Measurements from ENCODE around the gene LRRC8C.
A peak's percentile ranks its signal among the peaks of the same experiment; 100 is the strongest.

LRRC8C gene

GRCh38 chr1:89723863-89724262, 90.9 kb downstream of the LRRC8C start:
- H3K36me3 ChIP-seq (replicated peaks), result no peaks in the 10 kb centered on the region
- TF ChIP-seq, protein P1, sequence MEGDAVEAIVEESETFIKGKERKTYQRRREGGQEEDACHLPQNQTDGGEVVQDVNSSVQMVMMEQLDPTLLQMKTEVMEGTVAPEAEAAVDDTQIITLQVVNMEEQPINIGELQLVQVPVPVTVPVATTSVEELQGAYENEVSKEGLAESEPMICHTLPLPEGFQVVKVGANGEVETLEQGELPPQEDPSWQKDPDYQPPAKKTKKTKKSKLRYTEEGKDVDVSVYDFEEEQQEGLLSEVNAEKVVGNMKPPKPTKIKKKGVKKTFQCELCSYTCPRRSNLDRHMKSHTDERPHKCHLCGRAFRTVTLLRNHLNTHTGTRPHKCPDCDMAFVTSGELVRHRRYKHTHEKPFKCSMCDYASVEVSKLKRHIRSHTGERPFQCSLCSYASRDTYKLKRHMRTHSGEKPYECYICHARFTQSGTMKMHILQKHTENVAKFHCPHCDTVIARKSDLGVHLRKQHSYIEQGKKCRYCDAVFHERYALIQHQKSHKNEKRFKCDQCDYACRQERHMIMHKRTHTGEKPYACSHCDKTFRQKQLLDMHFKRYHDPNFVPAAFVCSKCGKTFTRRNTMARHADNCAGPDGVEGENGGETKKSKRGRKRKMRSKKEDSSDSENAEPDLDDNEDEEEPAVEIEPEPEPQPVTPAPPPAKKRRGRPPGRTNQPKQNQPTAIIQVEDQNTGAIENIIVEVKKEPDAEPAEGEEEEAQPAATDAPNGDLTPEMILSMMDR (IDR thresholded peaks at IDR 0.05; ENCODE audit: low read depth, low read length, missing control alignments), result no peak
- H3K4me3 ChIP-seq (ENCODE audit: low read depth, low read length), result no peak overlapping the region
- in situ Hi-C loops (cut with HindIII; ENCODE audit: low pct_ligation_motif_present, low sequenced_read_pairs), result no loop called here
- no peak overlapping the region for H3K27ac ChIP-seq
- DNase-seq, result no peak
- H3K27me3 ChIP-seq (replicated peaks), result no peaks in the 10 kb centered on the region

GRCh38 chr1:89724369-89725010, 91.6 kb downstream of the LRRC8C start:
- no peak overlapping the region for H3K27ac ChIP-seq
- DNase-seq, result no peak
- TF ChIP-seq, protein P1 (IDR thresholded peaks at IDR 0.05; ENCODE audit: low read depth, low read length, missing control alignments), result no peak

GRCh38 chr1:89725011-89725370, 92.1 kb downstream of the LRRC8C start:
- no peaks in the 10 kb centered on the region for H3K36me3 ChIP-seq (replicated peaks)
- no peak overlapping the region for H3K27ac ChIP-seq
- TF ChIP-seq, protein P1 (IDR thresholded peaks at IDR 0.05; ENCODE audit: low read depth, low read length, missing control alignments), result no peak
- DNase-seq, result peak; percentile 20
- no peak overlapping the region for H3K4me3 ChIP-seq (ENCODE audit: low read depth, low read length)
- in situ Hi-C loops (cut with HindIII; ENCODE audit: low pct_ligation_motif_present, low sequenced_read_pairs), result no loop called here
- no peaks in the 10 kb centered on the region for H3K27me3 ChIP-seq (replicated peaks)

More at GRCh38 chr1:89724369-89725010, 91.6 kb downstream of the LRRC8C start:
- Histone ChIP-seq H3K4me3 (ENCODE audit: low read depth, low read length) (no peak overlapping the region), H3K27me3 (replicated peaks) (no peaks in the 10 kb centered on the region), H3K36me3 (replicated peaks) (no peaks in the 10 kb centered on the region)
- in situ Hi-C loops (cut with HindIII; ENCODE audit: low pct_ligation_motif_present, low sequenced_read_pairs), result no loop called here

GRCh38 chr1:89725631-89726030, 92.7 kb downstream of the LRRC8C start:
- TF ChIP-seq, protein P1 (IDR thresholded peaks at IDR 0.05; ENCODE audit: low read depth, low read length, missing control alignments), result no peak
- in situ Hi-C loops (cut with HindIII; ENCODE audit: low pct_ligation_motif_present, low sequenced_read_pairs), result no loop called here
- Histone ChIP-seq H3K27me3 (replicated peaks) (no peaks in the 10 kb centered on the region), H3K36me3 (replicated peaks) (no peaks in the 10 kb centered on the region), H3K4me3 (ENCODE audit: low read depth, low read length) (no peak overlapping the region), H3K27ac (no peak overlapping the region)
- DNase-seq, result no peak

DNA sequence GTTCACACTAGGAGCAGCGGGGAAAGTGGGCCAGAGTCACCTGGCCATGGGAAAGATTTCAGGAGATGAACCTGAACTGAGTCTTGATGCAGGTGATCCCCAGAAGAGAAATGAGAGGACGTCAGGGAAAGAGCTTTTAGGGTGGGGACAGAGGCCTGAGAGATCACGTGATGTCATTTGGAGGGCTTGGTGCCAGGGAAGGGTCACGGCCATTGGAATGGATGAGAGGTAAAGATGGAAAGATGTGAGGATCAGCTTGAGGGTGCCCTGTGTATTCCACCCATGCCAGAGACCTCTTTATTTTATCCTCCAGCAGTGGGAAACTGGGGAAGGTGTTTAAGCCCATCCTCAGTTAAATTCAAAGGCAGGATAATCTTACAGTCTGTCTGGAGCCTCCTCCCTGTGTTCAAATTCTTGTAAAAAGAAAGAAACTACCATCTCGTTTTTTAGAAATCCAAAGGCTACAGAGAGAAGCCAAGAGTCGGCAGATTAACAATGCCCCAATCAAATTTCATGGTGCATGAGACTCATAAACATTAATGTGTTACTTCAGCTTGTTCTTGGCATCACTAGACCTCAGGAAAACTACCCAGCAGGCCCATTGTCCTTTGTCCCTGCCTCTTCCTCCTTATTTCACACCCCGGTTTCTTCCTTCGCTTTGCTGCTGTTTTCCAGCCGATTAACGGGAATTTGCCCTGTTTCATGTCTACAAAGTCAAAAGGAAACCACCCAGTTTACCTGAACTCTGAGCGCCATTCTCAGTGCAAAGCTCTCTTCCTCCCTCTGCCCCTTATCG, 94.8 kb downstream of the LRRC8C start:
- no peak overlapping the region for H3K27ac ChIP-seq
- in situ Hi-C loops (cut with HindIII; ENCODE audit: low pct_ligation_motif_present, low sequenced_read_pairs), result no loop called here
- no peak for DNase-seq
- TF ChIP-seq, protein P1 (IDR thresholded peaks at IDR 0.05; ENCODE audit: low read depth, low read length, missing control alignments), result no peak
- H3K27me3 ChIP-seq (replicated peaks), result no peaks in the 10 kb centered on the region
- no peaks in the 10 kb centered on the region for H3K36me3 ChIP-seq (replicated peaks)
- H3K4me3 ChIP-seq (ENCODE audit: low read depth, low read length), result no peak overlapping the region
